Right lobe of liver (tissue), 6 donors: ENCODE data around the gene MYOM1. TPM values are rescaled to one million over a fixed set of nuclear protein-coding genes. Genes with fewer than 3 reads are reported as not detected.

Experiments
- ATAC-seq, 4 donors: fragments of 200-7000 bp; cut with Tn5 transposase; one replicate each; pipeline ENCODE4 v1.9.1; 2020; ENCODE audit warnings: mild to moderate bottlenecking in 4 of 4, moderate library complexity in 4 of 4
- DNase-seq, 3 donors: peaks; one replicate each; pipeline ENCODE4 v3.0.0-alpha.2; 2020
- H3K27ac ChIP-seq, 3 donors: fragments of 200-600 bp; one replicate each; pipeline ENCODE4 v1.8.0; 2022
- H3K27me3 ChIP-seq, 2 donors: fragments of 200-600 bp; one replicate each; pipeline ENCODE4 v1.8.0; 2022
- H3K36me3 ChIP-seq, 4 donors: fragments of 200-600 bp; sonication (generic) in 1 of 4; one replicate each; pipeline versions ENCODE4 v1.5.1 to v1.8.0; 2017 to 2022; ENCODE audit warnings: control low read depth in 1 of 4
- H3K4me1 ChIP-seq, 4 donors: fragments of 200-600 bp; sonication (generic) in 1 of 4; one replicate each; pipeline versions ENCODE4 v1.5.1 to v1.8.0; 2017 to 2022; ENCODE audit warnings: control low read depth in 1 of 4
- H3K4me3 ChIP-seq, 3 donors: fragments of 200-600 bp; one replicate each; pipeline ENCODE4 v1.8.0; 2022
- H3K9me3 ChIP-seq, 4 donors: fragments of 200-600 bp; sonication (generic) in 1 of 4; one replicate each; pipeline versions ENCODE4 v1.5.1 to v1.8.0; 2017 to 2022; ENCODE audit warnings: control low read depth in 1 of 4
- POLR2A ChIP-seq: fragments of 450-650 bp; IDR thresholded peaks from one replicate; pipeline ENCODE4 v1.6.1; 2017; ENCODE audit warnings: antibody characterized with exemption, mild to moderate bottlenecking
- WGBS: methylation state at CpG from one replicate; pipeline ENCODE4 v1.1.6; 2018; ENCODE audit warnings: low coverage, low lambda C conversion rate; ENCODE audit not compliant: insufficient coverage; ENCODE audit errors: missing lambda C conversion rate; 5-methylcytosine and 5-hydroxymethylcytosine counted together
- intact Hi-C, 2 donors: fragments of 100-400 bp; cut with DNase I; formaldehyde crosslinking; loops; one replicate each; pipeline versions ENCODE4 v1.11.2 to v1.14.1; 2022
- total RNA-seq, 6 experiments: library from RNA; depleted of rRNA in 2 of 6; stranded (reverse); fragments of >200 nt in 2 of 6; fragmentation: NEBNext Ultra II Directional in 3 of 6; extraction: Animal tissue kit (Norgen Biotek cat#: 25700) in 3 of 6; gene quantifications; one replicate each; pipeline versions ENCODE4 v1.1.0 to v1.2.4, GENCODE V29; 2016 to 2023
- TF ChIP-seq, protein P1 (sequence below), 4 donors: fragments of 200-600 bp in 3 of 4; fragments of 450-650 bp in 1 of 4; IDR thresholded peaks; one replicate each; pipeline versions ENCODE4 v1.5.1 to v1.8.0; 2016 to 2022; ENCODE audit warnings: antibody characterized with exemption in 4 of 4, mild to moderate bottlenecking in 2 of 4
- donor health status: DM: no; HTN: yes; CAD: no.
- donor health status: DM: no; HTN: no; CAD: no.
- donor health status: DM: no; HTN: no; CAD: no.
- donor health status: DM: no; HTN: yes; CAD: no.
- donor health status: DM: no; HTN: yes; CAD: no.

The MYOM1 gene
- total RNA-seq, 6 experiments from 2014 or later, result 3.1 to 64.5 (median 19.1) TPM

GRCh38 chr18:3261373-3262233, 41.8 kb upstream of the MYOM1 start, which contains the start of gene MYL12B:
Gene MYL12B, plus strand, starts transcription at chr18:3262133. Its CDS starts 10,766 bp downstream, at chr18:3272899.
- intact Hi-C loops, result loop anchor here in 1 of 2 donors (5.0 kb wide), 1 partner anchor 181 kb away; no protein-coding TSS in a partner anchor
- Histone ChIP-seq H3K27ac (peak within 1 kb of the TSS; percentile 97 to 99 (median 99)), H3K4me3 (peak within 1 kb of the TSS; percentile 63 to 86 (median 78)), H3K36me3 (peaks cover 0 to 12% (median 4%) of the 10 kb centered on the region in 4 donors), H3K4me1 (peaks cover 0 to 46% (median 9%) of the 10 kb centered on the region in 4 donors), H3K9me3 (no peaks in the 10 kb centered on the region), H3K27me3 (no peaks in the 10 kb centered on the region)
- peak; percentile 65 to 90 (median 84) for ATAC-seq
- peak; percentile 83 for TF ChIP-seq POLR2A
- TF ChIP-seq, protein P1, sequence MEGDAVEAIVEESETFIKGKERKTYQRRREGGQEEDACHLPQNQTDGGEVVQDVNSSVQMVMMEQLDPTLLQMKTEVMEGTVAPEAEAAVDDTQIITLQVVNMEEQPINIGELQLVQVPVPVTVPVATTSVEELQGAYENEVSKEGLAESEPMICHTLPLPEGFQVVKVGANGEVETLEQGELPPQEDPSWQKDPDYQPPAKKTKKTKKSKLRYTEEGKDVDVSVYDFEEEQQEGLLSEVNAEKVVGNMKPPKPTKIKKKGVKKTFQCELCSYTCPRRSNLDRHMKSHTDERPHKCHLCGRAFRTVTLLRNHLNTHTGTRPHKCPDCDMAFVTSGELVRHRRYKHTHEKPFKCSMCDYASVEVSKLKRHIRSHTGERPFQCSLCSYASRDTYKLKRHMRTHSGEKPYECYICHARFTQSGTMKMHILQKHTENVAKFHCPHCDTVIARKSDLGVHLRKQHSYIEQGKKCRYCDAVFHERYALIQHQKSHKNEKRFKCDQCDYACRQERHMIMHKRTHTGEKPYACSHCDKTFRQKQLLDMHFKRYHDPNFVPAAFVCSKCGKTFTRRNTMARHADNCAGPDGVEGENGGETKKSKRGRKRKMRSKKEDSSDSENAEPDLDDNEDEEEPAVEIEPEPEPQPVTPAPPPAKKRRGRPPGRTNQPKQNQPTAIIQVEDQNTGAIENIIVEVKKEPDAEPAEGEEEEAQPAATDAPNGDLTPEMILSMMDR (IDR thresholded peaks at IDR 0.05), result peak in 2 of 4 donors; percentile 7 to 12
- peak; percentile 87 to 88 (median 87) for DNase-seq
- 0% methylated on average over 31 of the region's 84 CpGs for WGBS

DNA sequence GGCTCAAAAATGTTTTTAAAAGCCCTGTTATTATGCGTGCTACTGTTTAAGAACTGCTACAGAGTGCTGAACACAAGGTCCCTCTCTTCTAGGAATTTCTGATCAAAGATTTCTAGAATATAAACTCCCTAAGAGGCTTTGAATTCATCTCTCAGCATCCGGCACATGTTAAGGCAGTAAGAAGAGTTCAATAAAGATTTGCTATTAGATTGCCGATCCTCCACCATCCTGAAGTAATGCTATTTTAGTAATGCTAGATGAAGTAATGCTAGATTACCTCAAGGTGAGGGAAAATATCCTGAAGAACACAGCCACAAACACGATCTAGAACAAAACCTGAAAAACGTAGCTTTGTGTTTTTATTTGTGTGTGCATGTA, 41.2 kb upstream of the MYOM1 start:
- ATAC-seq (no peak), DNase-seq (no peak)
- TF ChIP-seq, protein P1 (IDR thresholded peaks at IDR 0.05), result no peak
- no peak for TF ChIP-seq POLR2A
- 9% methylated on average over 5 of the region's 5 CpGs for WGBS
- Histone ChIP-seq H3K4me1 (peaks cover 0 to 46% (median 9%) of the 10 kb centered on the region in 4 donors), H3K4me3 (peak overlapping the region; percentile 63 to 86 (median 78)), H3K27ac (peak overlapping the region; percentile 97 to 99 (median 99)), H3K9me3 (no peaks in the 10 kb centered on the region), H3K27me3 (no peaks in the 10 kb centered on the region), H3K36me3 (peaks cover 0 to 12% (median 6%) of the 10 kb centered on the region in 4 donors)
- intact Hi-C loops, result loop anchor here in 1 of 2 donors (5.0 kb wide), 1 partner anchor 181 kb away; no protein-coding TSS in a partner anchor

GRCh38 chr18:3257627-3258120, 37.9 kb upstream of the MYOM1 start:
- Histone ChIP-seq H3K4me1 (peaks cover 0 to 43% (median 18%) of the 10 kb centered on the region in 4 donors), H3K9me3 (no peaks in the 10 kb centered on the region), H3K27ac (peak overlapping the region; percentile 93 to 99 (median 95)), H3K36me3 (peaks cover 4 to 37% (median 29%) of the 10 kb centered on the region in 4 donors), H3K4me3 (no peak overlapping the region), H3K27me3 (no peaks in the 10 kb centered on the region)
- 100% methylated on average over 2 of the region's 2 CpGs for WGBS
- no peak for DNase-seq
- ATAC-seq, result no peak
- intact Hi-C loops, result no loop called here
- no peak for TF ChIP-seq POLR2A
- TF ChIP-seq, protein P1 (IDR thresholded peaks at IDR 0.05), result no peak

DNA sequence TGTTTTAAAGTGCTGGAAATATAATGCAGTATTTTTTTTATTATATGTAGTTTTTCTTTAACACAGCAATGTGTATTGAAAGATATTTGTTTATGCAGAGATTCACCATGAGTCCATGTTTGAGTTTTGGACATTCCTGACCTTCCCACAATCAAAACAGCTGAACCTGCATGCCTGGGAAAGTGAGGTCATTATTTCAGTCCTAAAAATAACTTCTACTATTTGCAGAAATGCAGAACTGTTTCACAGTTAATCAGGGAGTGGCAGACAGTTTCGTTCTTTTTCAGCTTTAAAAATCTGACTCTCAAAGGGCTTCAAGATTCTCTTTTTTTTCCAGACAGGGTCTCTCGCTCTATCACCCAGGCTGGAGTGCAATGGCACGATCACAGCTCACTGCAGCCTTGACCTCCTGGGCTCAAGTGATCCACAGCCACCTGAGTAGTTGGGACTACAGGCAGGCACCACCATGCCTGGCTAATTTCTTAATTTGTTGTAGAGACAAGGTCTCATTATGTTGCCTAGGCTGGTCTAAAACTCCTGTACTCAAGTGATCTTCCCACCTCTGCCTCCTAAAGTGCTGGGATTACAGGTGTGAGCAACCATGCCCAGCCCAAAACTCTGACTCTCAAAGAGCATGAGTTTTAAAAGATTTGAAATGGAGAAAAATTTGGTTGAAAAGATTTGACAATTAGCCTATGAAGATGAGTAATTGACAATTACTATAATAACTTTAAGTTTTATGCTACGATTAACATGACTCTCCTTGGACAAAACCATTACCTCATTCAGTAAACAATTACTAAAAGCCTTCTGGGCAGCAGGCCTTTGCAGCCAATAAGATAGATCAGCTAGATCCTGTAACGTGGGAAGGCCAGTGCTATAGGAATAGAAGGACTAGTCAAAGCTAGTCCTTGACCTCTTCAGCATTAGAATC, 37.2 kb upstream of the MYOM1 start:
- Histone ChIP-seq H3K4me1 (peaks cover 0 to 50% (median 21%) of the 10 kb centered on the region in 4 donors), H3K4me3 (peak overlapping the region in 1 of 3 donors; percentile 13), H3K36me3 (peaks cover 4 to 37% (median 29%) of the 10 kb centered on the region in 4 donors), H3K27me3 (no peaks in the 10 kb centered on the region), H3K27ac (peak overlapping the region; percentile 93 to 99 (median 95)), H3K9me3 (no peaks in the 10 kb centered on the region)
- DNase-seq, result no peak
- WGBS, result 23% methylated on average over 5 of the region's 5 CpGs
- intact Hi-C loops, result no loop called here
- peak; percentile 59 to 77 (median 69) for ATAC-seq
- TF ChIP-seq, protein P1 (IDR thresholded peaks at IDR 0.05), result no peak
- peak; percentile 46 for TF ChIP-seq POLR2A
